Endodermal cell (in vitro differentiated cells): Measurements from ENCODE around the gene LPAR6. TPM values are rescaled to one million over a fixed set of nuclear protein-coding genes. Genes with fewer than 3 reads are reported as not detected.
"Not testable (repeated sequence)": the region's sequence is repeated elsewhere in the genome, so short reads cannot be mapped to it uniquely, and the experiment has no call there.

Source experiments
- DNase-seq: peaks from one replicate; pipeline ENCODE4 v3.0.0-alpha.2; 2017
- H3K27ac ChIP-seq: 2 replicates; pipeline ENCODE4 v1.5.1; 2013; ENCODE audit warnings: mild to moderate bottlenecking, low read depth, low read length, moderate library complexity
- H3K27me3 ChIP-seq: 2 replicates; pipeline ENCODE4 v1.6.1; 2013; ENCODE audit warnings: mild to moderate bottlenecking, low read length, moderate library complexity; ENCODE audit not compliant: insufficient read depth, control insufficient read depth, poor library complexity, severe bottlenecking
- H3K36me3 ChIP-seq: 2 replicates; pipeline ENCODE4 v1.7.0; 2013; ENCODE audit warnings: mild to moderate bottlenecking, low read length, moderate library complexity; ENCODE audit not compliant: control insufficient read depth, insufficient read depth
- H3K4me1 ChIP-seq: one replicate; pipeline ENCODE4 v1.7.0; 2013; ENCODE audit warnings: low read length; ENCODE audit not compliant: control insufficient read depth, insufficient read depth
- H3K4me3 ChIP-seq: 2 replicates; pipeline ENCODE4 v1.5.1; 2013; ENCODE audit warnings: mild to moderate bottlenecking, low read length, moderate library complexity
- H3K9ac ChIP-seq: 2 replicates; pipeline ENCODE4 v1.6.1; 2013; ENCODE audit warnings: mild to moderate bottlenecking, low read length, moderate library complexity; ENCODE audit not compliant: poor library complexity, severe bottlenecking; ENCODE audit errors: extremely low read depth
- H3K9me3 ChIP-seq: 2 replicates; pipeline ENCODE4 v1.6.1; 2013; ENCODE audit warnings: mild to moderate bottlenecking, low read length, moderate library complexity; ENCODE audit not compliant: control insufficient read depth
- H3K27ac Mint-ChIP-seq: 2 replicates; pipeline ENCODE4 v1.8.0; 2020; ENCODE audit warnings: mixed read lengths
- H3K27me3 Mint-ChIP-seq: 2 replicates; pipeline ENCODE4 v1.8.0; 2021; ENCODE audit warnings: mild to moderate bottlenecking, mixed read lengths; ENCODE audit not compliant: insufficient read depth
- H3K36me3 Mint-ChIP-seq: 2 replicates; pipeline ENCODE4 v1.8.0; 2020; ENCODE audit warnings: low read depth, mixed read lengths
- H3K4me1 Mint-ChIP-seq: 2 replicates; pipeline ENCODE4 v1.8.0; 2020; ENCODE audit warnings: mixed read lengths
- H3K4me3 Mint-ChIP-seq: 2 replicates; pipeline ENCODE4 v1.8.0; 2020; ENCODE audit warnings: mild to moderate bottlenecking, moderate library complexity, mixed read lengths
- H3K9me3 Mint-ChIP-seq: 2 replicates; pipeline ENCODE4 v1.8.0; 2020; ENCODE audit warnings: mild to moderate bottlenecking, mixed read lengths
- CTCF ChIP-seq: fragments of 200-600 bp; sonication (generic); conservative IDR thresholded peaks from 2 replicates; pipeline ENCODE4 v1.5.0; 2021; ENCODE audit warnings: antibody characterized with exemption, mild to moderate bottlenecking
- WGBS, 2 experiments: methylation state at CpG; one replicate each; pipeline versions ENCODE4 v1.1.5 to v1.1.7; 2013; ENCODE audit warnings: missing lambda C conversion rate in 2 of 2, mixed read lengths in 1 of 2; ENCODE audit not compliant: insufficient coverage in 1 of 2, insufficient read length in 1 of 2; 5-methylcytosine and 5-hydroxymethylcytosine counted together
- long read RNA-seq, 4 experiments: library from polyadenylated mRNA in 2 of 4; library from RNA in 1 of 4; library from capped mRNA in 1 of 4; stranded (forward) in 3 of 4; unstranded in 1 of 4; transcript quantifications; one replicate each; pipeline ENCODE4 v2.0.0, GENCODE V29; 2020 to 2021; ENCODE audit warnings: inconsistent platforms in 1 of 4
- polyA plus RNA-seq, 2 experiments: library from polyadenylated mRNA; stranded (reverse); fragments of 50-300 nt; gene quantifications; one replicate each; pipeline ENCODE4 v1.2.3, GENCODE V29; 2013
- total RNA-seq, 2 donors: library from RNA; stranded (reverse); fragmentation: NEBNext Ultra II Directional in 1 of 2; extraction: Animal tissue kit (Norgen Biotek cat#: 25700) in 1 of 2; gene quantifications; 2 replicates in 1 of 2; 3 replicates in 1 of 2; pipeline ENCODE4 v1.2.1, GENCODE V29; 2021

The LPAR6 gene, protein sequence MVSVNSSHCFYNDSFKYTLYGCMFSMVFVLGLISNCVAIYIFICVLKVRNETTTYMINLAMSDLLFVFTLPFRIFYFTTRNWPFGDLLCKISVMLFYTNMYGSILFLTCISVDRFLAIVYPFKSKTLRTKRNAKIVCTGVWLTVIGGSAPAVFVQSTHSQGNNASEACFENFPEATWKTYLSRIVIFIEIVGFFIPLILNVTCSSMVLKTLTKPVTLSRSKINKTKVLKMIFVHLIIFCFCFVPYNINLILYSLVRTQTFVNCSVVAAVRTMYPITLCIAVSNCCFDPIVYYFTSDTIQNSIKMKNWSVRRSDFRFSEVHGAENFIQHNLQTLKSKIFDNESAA
- 1 to 10 TPM; 2.2 to 4.9 TPM for total RNA-seq
- polyA plus RNA-seq (2013, experiment 1 of 2): 19.6 TPM
- polyA plus RNA-seq (2013, experiment 2 of 2): 17.8 TPM
- long read RNA-seq, experiment 1, partial matches to known transcripts: 1 of 1 reads
- long read RNA-seq, experiment 1, other reads (novel, unspliced or antisense): 0 of 1 reads
- long read RNA-seq, experiment 2, partial matches to known transcripts: 3 of 4 reads
- long read RNA-seq, experiment 2, other reads (novel, unspliced or antisense): 0 of 4 reads
- long read RNA-seq, experiment 3, partial matches to known transcripts: 18 of 19 reads
- long read RNA-seq, experiment 3, other reads (novel, unspliced or antisense): 1 of 19 reads
- long read RNA-seq, experiment 4, partial matches to known transcripts: 4 of 4 reads
- long read RNA-seq, experiment 4, other reads (novel, unspliced or antisense): 0 of 4 reads

- H3K27me3 ChIP-seq: no peaks in the 10 kb centered on the region
- Mint-ChIP-seq H3K27ac (peak within 1 kb of the TSS; percentile 95), H3K36me3 (peaks cover 15% of the 10 kb centered on the region), H3K27me3 (no peaks in the 10 kb centered on the region), H3K4me3 (peak within 1 kb of the TSS; percentile 77), H3K9me3 (peaks cover 7% of the 10 kb centered on the region), H3K4me1 (peaks cover 14% of the 10 kb centered on the region)
- H3K27ac ChIP-seq: peak within 1 kb of the TSS; percentile 34
- 4 to 21% methylated on average over 3 to 4 of the region's 4 CpGs for WGBS, 2 experiments
- peak within 1 kb of the TSS; percentile 52 for H3K9ac ChIP-seq
- no peaks in the 10 kb centered on the region for H3K9me3 ChIP-seq
- H3K4me3 ChIP-seq: peak within 1 kb of the TSS; percentile 90
- H3K4me1 ChIP-seq: peaks cover 2% of the 10 kb centered on the region
- no peaks in the 10 kb centered on the region for H3K36me3 ChIP-seq
- no peak for TF ChIP-seq CTCF
- DNase-seq: peak; percentile 55
Observed at GRCh38 chr13:48412881-48413351, at the start of gene LPAR6. LPAR6 (minus strand) TSS chr13:48413113; CDS start chr13:48412423, 690 bp downstream.

- H3K9me3 ChIP-seq: no peaks in the 10 kb centered on the region
- Mint-ChIP-seq H3K27me3 (no peaks in the 10 kb centered on the region), H3K4me1 (peaks cover 10% of the 10 kb centered on the region), H3K9me3 (no peaks in the 10 kb centered on the region), H3K4me3 (no peak overlapping the region), H3K36me3 (peaks cover 19% of the 10 kb centered on the region), H3K27ac (no peak overlapping the region)
- H3K27ac ChIP-seq: no peak overlapping the region
- H3K9ac ChIP-seq: no peak overlapping the region
- H3K36me3 ChIP-seq: no peaks in the 10 kb centered on the region
- no peak for TF ChIP-seq CTCF
- H3K4me1 ChIP-seq: peaks cover 2% of the 10 kb centered on the region
- no peaks in the 10 kb centered on the region for H3K27me3 ChIP-seq
- 94% methylated on average over 11 to 28 of the region's 28 CpGs for WGBS, 2 experiments
- no peak for DNase-seq
- H3K4me3 ChIP-seq: no peak overlapping the region
Observed at GRCh38 chr13:48457578-48458242, 44.8 kb upstream of the LPAR6 start.

DNA sequence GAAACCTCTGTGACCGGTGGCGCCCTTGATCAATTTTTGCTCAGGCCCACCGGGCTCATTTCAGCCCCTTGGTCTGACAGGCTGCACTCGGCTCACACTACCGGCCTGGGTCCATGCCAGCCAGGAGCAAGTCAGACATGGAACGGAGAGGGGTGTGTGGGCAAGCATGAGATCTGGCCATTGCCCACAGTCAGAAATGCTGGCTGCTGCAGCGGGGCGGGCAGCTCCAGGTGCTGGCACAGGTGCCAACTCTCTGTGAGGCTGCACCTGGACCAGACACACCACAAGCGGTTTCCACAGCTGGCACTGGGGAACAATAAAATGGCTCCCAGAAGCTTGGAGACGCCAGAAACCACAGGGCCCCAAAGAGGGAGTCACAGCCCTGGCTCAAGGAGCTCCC, 43.6 kb upstream of the LPAR6 start:
- Histone ChIP-seq H3K9ac (no peak overlapping the region), H3K36me3 (no peaks in the 10 kb centered on the region), H3K27me3 (no peaks in the 10 kb centered on the region), H3K9me3 (peaks cover 2% of the 10 kb centered on the region), H3K4me3 (no peak overlapping the region), H3K27ac (no peak overlapping the region), H3K4me1 (peaks cover 2% of the 10 kb centered on the region)
- Mint-ChIP-seq H3K27ac (no peak overlapping the region), H3K27me3 (no peaks in the 10 kb centered on the region), H3K4me1 (peaks cover 10% of the 10 kb centered on the region), H3K4me3 (no peak overlapping the region), H3K36me3 (peaks cover 22% of the 10 kb centered on the region), H3K9me3 (peaks cover 2% of the 10 kb centered on the region)
- 94 to 100% methylated on average over 5 to 10 of the region's 10 CpGs for WGBS, 2 experiments
- TF ChIP-seq CTCF: no peak
- DNase-seq: no peak

DNA sequence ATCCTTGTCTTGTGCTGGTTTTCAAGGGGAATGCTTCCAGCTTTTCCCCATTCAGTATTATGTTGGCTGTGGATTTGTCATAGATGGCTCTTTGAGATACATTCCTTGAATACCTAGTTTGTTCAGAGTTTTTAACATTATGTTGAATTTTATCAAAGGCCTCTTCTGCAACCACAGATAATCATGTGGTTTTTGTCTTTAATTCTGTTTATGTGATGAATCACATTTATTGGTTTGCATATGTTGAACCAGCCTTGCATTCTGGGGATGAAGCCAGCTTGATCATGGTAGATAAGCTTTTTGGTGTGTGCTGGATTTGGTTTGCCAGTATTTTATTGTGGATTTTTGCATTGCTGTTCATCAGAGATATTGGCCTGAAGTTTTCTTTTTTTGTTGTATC, 38.3 kb upstream of the LPAR6 start:
- not testable (repeated sequence) for H3K27me3 Mint-ChIP-seq, DNase-seq, H3K27ac ChIP-seq, H3K4me3 Mint-ChIP-seq, H3K4me1 ChIP-seq, H3K36me3 ChIP-seq, H3K27me3 ChIP-seq, H3K9ac ChIP-seq, H3K36me3 Mint-ChIP-seq, H3K27ac Mint-ChIP-seq, H3K4me3 ChIP-seq
- peaks cover 18% of the 10 kb centered on the region for H3K9me3 ChIP-seq
- Mint-ChIP-seq H3K4me1 (peaks cover 10% of the 10 kb centered on the region), H3K9me3 (peaks cover 15% of the 10 kb centered on the region)
